Right lobe of liver (tissue), 4 donors: Measurements from ENCODE around the gene TOR3A.
"Not testable (repeated sequence)": the region's sequence is repeated elsewhere in the genome, so short reads cannot be mapped to it uniquely, and the experiment has no call there.

Source experiments
- CTCF ChIP-seq, 4 donors: fragments of 200-600 bp in 3 of 4; fragments of 450-650 bp in 1 of 4; IDR thresholded peaks; one replicate each; pipeline versions ENCODE4 v1.5.1 to v1.8.0; 2016 to 2022; ENCODE audit warnings: antibody characterized with exemption in 4 of 4, mild to moderate bottlenecking in 2 of 4
- POLR2A ChIP-seq: fragments of 450-650 bp; IDR thresholded peaks from one replicate; pipeline ENCODE4 v1.6.1; 2017; ENCODE audit warnings: antibody characterized with exemption, mild to moderate bottlenecking
- donor health status: DM: no; HTN: no; CAD: no.
- donor health status: DM: no; HTN: no; CAD: no.
- donor health status: DM: no; HTN: yes; CAD: no.

- TF ChIP-seq CTCF (IDR thresholded peaks at IDR 0.05); POLR2A: not testable (repeated sequence)
These were observed 41.7 kb upstream of the TOR3A start for GRCh38 chr1:179040175-179040551.
